ENCODE measurements around the gene FLT1.

DNA sequence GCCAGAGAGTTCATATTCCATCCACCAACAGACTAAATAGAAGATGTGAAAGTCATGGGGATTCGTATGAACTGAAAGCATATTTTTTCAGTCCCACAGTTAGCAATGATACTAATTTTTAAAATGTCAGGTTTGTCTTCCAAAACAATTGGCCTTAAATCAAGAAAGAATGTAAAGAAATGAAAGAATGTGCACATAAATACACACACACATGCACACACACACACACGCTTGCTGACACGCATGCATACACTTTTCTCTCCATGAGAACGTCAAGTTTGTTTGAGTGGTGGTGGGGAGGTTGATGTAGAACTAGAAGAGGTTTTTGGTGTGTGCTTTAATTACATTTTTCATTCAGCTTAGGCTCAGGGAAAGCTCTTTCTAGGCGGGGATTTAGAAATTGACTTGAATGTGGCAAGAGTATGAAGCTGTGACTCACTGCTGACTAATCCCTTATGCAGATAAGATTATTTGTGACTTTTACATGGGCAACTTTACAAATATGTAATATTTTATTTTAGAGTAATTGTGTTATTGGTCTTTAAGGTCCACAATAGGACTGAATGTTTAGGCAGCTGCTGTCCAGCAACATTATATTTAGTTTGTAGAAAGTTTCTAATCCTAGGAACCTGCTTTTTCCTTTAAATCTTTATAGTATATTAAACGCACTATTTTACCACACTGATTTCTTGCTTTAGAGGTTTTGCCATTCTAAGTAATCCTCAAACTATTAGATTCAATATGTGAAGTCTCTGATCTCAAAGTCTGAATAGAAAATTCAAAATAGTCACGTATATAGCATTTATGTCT lies 18.8 kb downstream of the FLT1 start:
- TF ChIP-seq CTCF (IDR thresholded peaks at IDR 0.05) (no peak), EP300 (IDR thresholded peaks at IDR 0.05) (no peak), POLR2A (IDR thresholded peaks at IDR 0.05) (no peak)
